GM23248 (cell line): ENCODE data around the gene BCL2L11.

Experiments
- EZH2 ChIP-seq: fragments of 200-600 bp; sonication (generic); IDR thresholded peaks from 2 replicates; pipeline ENCODE4 v1.6.1; 2018; ENCODE audit warnings: antibody characterized with exemption, mild to moderate bottlenecking; ENCODE audit not compliant: insufficient read depth, poor library complexity, severe bottlenecking
- EZH2phosphoT487 ChIP-seq: fragments of 200-600 bp; sonication (generic); IDR thresholded peaks from 2 replicates; pipeline ENCODE4 v1.6.1; 2018; ENCODE audit warnings: antibody characterized with exemption, moderate library complexity, mild to moderate bottlenecking, low read depth; ENCODE audit not compliant: insufficient read depth

GRCh38 chr2:111111101-111111755, 9.5 kb upstream of the BCL2L11 start:
- TF ChIP-seq EZH2 (no peak), EZH2phosphoT487 (no peak)
